Spleen (tissue), 11 donors: ENCODE results near the gene SDC3. TPM values are rescaled to one million over a fixed set of nuclear protein-coding genes. Genes with fewer than 3 reads are reported as not detected.

Source experiments
- DNase-seq: peaks from one replicate; pipeline ENCODE4 v3.0.0-alpha.2; 2020
- H3K27ac ChIP-seq, 8 donors: fragments of 200-600 bp; sonication (generic) in 7 of 8; 1 replicate in 4 of 8; 2 replicates in 4 of 8; pipeline versions ENCODE4 v1.5.0 to v1.8.0; 2016 to 2021; ENCODE audit warnings: inconsistent platforms in 4 of 8, mild to moderate bottlenecking in 4 of 8, moderate library complexity in 1 of 8
- H3K27me3 ChIP-seq, 7 donors: fragments of 200-600 bp; sonication (generic) in 6 of 7; replicated peaks in 1 of 7; 1 replicate in 4 of 7; 2 replicates in 3 of 7; pipeline versions ENCODE4 v1.5.0 to v1.8.0; 2016 to 2021; ENCODE audit warnings: inconsistent platforms in 3 of 7, mild to moderate bottlenecking in 1 of 7
- H3K36me3 ChIP-seq, 6 donors: fragments of 200-600 bp; sonication (generic) in 5 of 6; 1 replicate in 4 of 6; 2 replicates in 2 of 6; pipeline versions ENCODE4 v1.5.0 to v1.8.0; 2016 to 2021; ENCODE audit warnings: inconsistent platforms in 2 of 6
- H3K4me1 ChIP-seq, 6 donors: fragments of 200-600 bp; sonication (generic) in 5 of 6; 1 replicate in 3 of 6; 2 replicates in 3 of 6; pipeline versions ENCODE4 v1.5.0 to v1.8.0; 2016 to 2021; ENCODE audit warnings: inconsistent platforms in 3 of 6
- H3K4me3 ChIP-seq, 8 donors: fragments of 200-600 bp; sonication (generic) in 7 of 8; 1 replicate in 4 of 8; 2 replicates in 4 of 8; pipeline versions ENCODE4 v1.5.0 to v1.8.0; 2016 to 2021; ENCODE audit warnings: inconsistent platforms in 4 of 8, mild to moderate bottlenecking in 4 of 8, moderate library complexity in 2 of 8
- H3K9me3 ChIP-seq, 8 donors: fragments of 200-600 bp; sonication (generic) in 7 of 8; 1 replicate in 4 of 8; 2 replicates in 4 of 8; pipeline versions ENCODE4 v1.5.0 to v1.8.0; 2016 to 2021; ENCODE audit warnings: inconsistent platforms in 4 of 8
- POLR2A ChIP-seq, 3 donors: fragments of 450-650 bp; IDR thresholded peaks; one replicate each; pipeline ENCODE4 v1.5.1; 2017; ENCODE audit warnings: antibody characterized with exemption in 3 of 3, mild to moderate bottlenecking in 1 of 3
- POLR2AphosphoS5 ChIP-seq, 3 donors: sonication (generic); formaldehyde crosslinking; IDR thresholded peaks; one replicate each; pipeline ENCODE4 v1.5.1; 2017; ENCODE audit warnings: antibody characterized with exemption in 3 of 3
- WGBS, 5 donors: extraction: QIAGEN DNeasy Blood & Tissue Kit in 3 of 5; methylation state at CpG; one replicate each; pipeline versions ENCODE4 v1.1.5 to v1.1.7; 2013 to 2018; 5-methylcytosine and 5-hydroxymethylcytosine counted together
- intact Hi-C: fragments of 100-400 bp; cut with DNase I; formaldehyde crosslinking; loops from one replicate; pipeline ENCODE4 v1.15.0; 2023; ENCODE audit warnings: low total_unique reads
- polyA plus RNA-seq, 3 donors: library from polyadenylated mRNA; stranded (reverse); fragments of 200-250 nt; gene quantifications; one replicate each; pipeline ENCODE4 v1.2.1, GENCODE V29; 2013
- total RNA-seq, 7 donors: library from RNA; depleted of rRNA in 3 of 7; stranded (reverse); fragments of >200 nt in 3 of 7; fragmentation: NEBNext Ultra II Directional in 4 of 7; extraction: Animal tissue kit (Norgen Biotek cat#: 25700) in 4 of 7; gene quantifications; one replicate each; pipeline versions ENCODE4 v1.1.0 to v1.2.1, GENCODE V29; 2016 to 2021
- TF ChIP-seq, protein P1 (sequence below), 11 experiments: fragments of 200-600 bp in 7 of 11; fragments of 450-650 bp in 4 of 11; sonication (generic) in 4 of 11; IDR thresholded peaks in 8 of 11; conservative IDR thresholded peaks in 3 of 11; 1 replicate in 7 of 11; 2 replicates in 4 of 11; pipeline versions ENCODE4 v1.4.0 to v1.8.0; 2016 to 2021; ENCODE audit warnings: antibody characterized with exemption in 11 of 11, inconsistent platforms in 4 of 11, mild to moderate bottlenecking in 1 of 11
- donor health status: healthy with polysubstance abuse.
- donor health status: DM: no; HTN: no; CAD: no; lungs with moderate emphysema.
- donor health status: DM: no; HTN: no; CAD: no.
- donor health status: Bipolar disorder and iron deficiency.
- donor health status: healthy.
- donor health status: DM: no; HTN: no; CAD: no.
- donor health status: DM: yes; HTN: yes; CAD: no.

Gene SDC3
- total and polyA plus RNA-seq, 10 donors = 8.0 to 347 (median 159) TPM

DNA sequence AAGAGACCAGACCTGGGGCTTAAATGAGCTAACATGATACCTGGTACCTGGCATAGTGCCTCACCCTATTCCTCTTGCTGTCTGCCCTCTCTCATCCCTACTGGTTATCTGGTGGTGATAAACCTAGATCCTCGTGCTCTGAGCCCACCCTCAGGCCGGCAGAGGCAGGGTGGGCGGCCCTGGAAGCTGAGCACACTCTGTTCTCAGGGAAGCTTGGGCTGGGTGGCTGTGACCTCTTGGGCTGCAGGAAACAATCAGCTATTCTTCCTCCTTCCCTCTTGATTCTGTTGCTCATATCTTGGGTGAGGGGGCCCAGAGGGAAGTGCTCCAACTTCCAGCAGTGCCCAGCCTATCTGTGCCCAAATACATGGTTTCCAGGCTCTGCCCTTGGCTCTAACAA is 42.0 kb downstream of the SDC3 start:
- no peak for TF ChIP-seq POLR2AphosphoS5 (IDR thresholded peaks at IDR 0.05)
- TF ChIP-seq, protein P1, sequence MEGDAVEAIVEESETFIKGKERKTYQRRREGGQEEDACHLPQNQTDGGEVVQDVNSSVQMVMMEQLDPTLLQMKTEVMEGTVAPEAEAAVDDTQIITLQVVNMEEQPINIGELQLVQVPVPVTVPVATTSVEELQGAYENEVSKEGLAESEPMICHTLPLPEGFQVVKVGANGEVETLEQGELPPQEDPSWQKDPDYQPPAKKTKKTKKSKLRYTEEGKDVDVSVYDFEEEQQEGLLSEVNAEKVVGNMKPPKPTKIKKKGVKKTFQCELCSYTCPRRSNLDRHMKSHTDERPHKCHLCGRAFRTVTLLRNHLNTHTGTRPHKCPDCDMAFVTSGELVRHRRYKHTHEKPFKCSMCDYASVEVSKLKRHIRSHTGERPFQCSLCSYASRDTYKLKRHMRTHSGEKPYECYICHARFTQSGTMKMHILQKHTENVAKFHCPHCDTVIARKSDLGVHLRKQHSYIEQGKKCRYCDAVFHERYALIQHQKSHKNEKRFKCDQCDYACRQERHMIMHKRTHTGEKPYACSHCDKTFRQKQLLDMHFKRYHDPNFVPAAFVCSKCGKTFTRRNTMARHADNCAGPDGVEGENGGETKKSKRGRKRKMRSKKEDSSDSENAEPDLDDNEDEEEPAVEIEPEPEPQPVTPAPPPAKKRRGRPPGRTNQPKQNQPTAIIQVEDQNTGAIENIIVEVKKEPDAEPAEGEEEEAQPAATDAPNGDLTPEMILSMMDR (IDR thresholded peaks at IDR 0.05 in 8 of 11, conservative IDR thresholded peaks at IDR 0.05 in 3 of 11) = no peak
- no peak for TF ChIP-seq POLR2A (IDR thresholded peaks at IDR 0.05)
- Histone ChIP-seq H3K9me3 (peaks cover 0 to 4% (median 0%) of the 10 kb centered on the region in 8 donors), H3K4me3 (no peak overlapping the region), H3K4me1 (peaks cover 0 to 9% (median 3%) of the 10 kb centered on the region in 6 donors), H3K27me3 (peaks cover 0 to 52% (median 0%) of the 10 kb centered on the region in 7 donors), H3K27ac (no peak overlapping the region), H3K36me3 (peaks cover 0 to 18% (median 2%) of the 10 kb centered on the region in 6 donors)
- no peak for DNase-seq
- WGBS, 5 donors = 44 to 75% (median 51%) methylated on average over 2 to 3 of the region's 3 CpGs
- intact Hi-C loops = no loop called here

DNA sequence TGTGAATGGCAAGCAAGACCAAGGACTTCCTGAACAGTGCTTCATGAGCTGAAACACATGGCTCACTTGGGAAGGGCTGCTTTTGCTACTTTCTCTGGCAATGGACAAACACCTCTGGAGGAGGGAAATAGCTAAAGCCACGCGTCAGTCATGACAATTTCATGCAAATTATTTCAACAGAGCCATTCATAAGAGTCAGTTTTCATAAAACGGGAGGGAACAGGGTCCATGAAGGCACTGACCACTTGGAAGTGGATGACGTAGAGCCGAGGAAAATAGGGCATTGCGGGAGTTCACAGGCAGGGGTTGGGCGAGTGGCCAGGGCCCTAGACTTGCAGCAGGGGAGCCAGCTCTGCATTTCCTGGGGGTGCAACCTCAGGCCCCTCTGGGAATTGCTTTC is 43.9 kb downstream of the SDC3 start:
- peaks cover 0 to 9% (median 3%) of the 10 kb centered on the region in 6 donors for H3K4me1 ChIP-seq
- 65 to 83% (median 72%) methylated on average over 7 of the region's 7 CpGs for WGBS, 5 donors
- no peaks in the 10 kb centered on the region for H3K9me3 ChIP-seq
- peaks cover 0 to 1% (median 0%) of the 10 kb centered on the region in 6 donors for H3K36me3 ChIP-seq
- peaks cover 0 to 43% (median 0%) of the 10 kb centered on the region in 7 donors for H3K27me3 ChIP-seq
- intact Hi-C loops = no loop called here
- no peak for DNase-seq
- TF ChIP-seq POLR2AphosphoS5 (IDR thresholded peaks at IDR 0.05) (no peak), POLR2A (IDR thresholded peaks at IDR 0.05) (no peak)
- TF ChIP-seq, protein P1 (IDR thresholded peaks at IDR 0.05 in 8 of 11, conservative IDR thresholded peaks at IDR 0.05 in 3 of 11) = no peak
- H3K27ac ChIP-seq = no peak overlapping the region
- no peak overlapping the region for H3K4me3 ChIP-seq

DNA sequence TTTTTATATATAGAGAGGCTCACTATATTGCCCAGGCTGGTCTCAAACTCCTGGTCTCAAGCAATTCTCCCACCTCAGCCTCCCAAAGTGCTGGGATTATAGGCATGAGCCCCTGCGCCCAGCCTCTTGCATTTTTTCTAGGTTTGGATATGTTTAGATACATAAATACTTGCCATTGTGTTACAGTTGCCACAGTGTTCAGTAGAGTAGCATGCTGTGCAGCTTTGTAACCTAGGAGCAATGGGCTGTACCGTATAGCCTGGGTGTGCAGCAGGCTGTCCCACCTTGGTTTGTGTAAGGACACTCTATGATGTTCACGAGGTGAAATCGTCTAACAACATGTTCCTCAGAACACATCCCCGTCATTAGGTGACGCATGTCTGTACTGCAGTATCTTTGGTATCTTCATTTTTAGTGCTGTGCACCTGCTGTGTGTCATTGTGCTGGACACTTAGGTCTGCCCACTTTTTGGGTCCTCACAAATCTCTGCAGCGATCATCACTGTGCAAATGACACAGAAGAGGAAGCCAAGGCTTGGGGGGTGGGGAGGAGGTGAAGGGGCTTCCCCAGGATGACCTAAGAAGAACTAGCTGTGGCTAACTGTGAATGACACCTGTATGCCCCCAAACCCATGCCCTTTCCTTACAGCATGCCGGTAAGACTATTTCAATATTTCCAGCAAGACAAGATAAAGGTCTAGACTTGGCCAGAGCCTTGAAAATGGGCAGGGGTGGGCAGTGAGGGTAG is 44.5 kb downstream of the SDC3 start:
- TF ChIP-seq POLR2AphosphoS5 (IDR thresholded peaks at IDR 0.05) (no peak), POLR2A (IDR thresholded peaks at IDR 0.05) (no peak)
- TF ChIP-seq, protein P1 (IDR thresholded peaks at IDR 0.05 in 8 of 11, conservative IDR thresholded peaks at IDR 0.05 in 3 of 11) = no peak
- no peak for DNase-seq
- Histone ChIP-seq H3K4me3 (no peak overlapping the region), H3K4me1 (peaks cover 0 to 6% (median 2%) of the 10 kb centered on the region in 6 donors), H3K27ac (no peak overlapping the region), H3K9me3 (no peaks in the 10 kb centered on the region), H3K27me3 (peaks cover 0 to 41% (median 0%) of the 10 kb centered on the region in 7 donors), H3K36me3 (no peaks in the 10 kb centered on the region)
- intact Hi-C loops = no loop called here
- WGBS, 5 donors = 78 to 94% (median 82%) methylated on average over 8 of the region's 8 CpGs

DNA sequence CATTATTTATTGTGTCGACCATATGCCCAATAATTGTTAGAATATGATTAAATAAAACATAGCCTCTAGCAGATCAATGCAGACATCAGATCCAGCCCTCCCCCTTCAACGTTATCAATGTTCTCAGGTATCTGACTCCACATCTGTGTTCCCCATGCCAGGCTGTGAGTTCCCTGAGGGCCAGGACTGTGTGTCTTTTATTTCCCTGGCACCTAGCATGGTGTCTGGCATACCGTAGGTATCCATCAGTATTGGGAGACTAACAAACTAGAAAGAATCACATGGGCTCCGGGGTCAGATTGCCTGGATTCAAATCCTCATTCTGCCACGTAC is 48.3 kb downstream of the SDC3 start:
- Histone ChIP-seq H3K27ac (no peak overlapping the region), H3K36me3 (no peaks in the 10 kb centered on the region), H3K27me3 (peaks cover 0 to 15% (median 0%) of the 10 kb centered on the region in 7 donors), H3K4me3 (no peak overlapping the region), H3K4me1 (peaks cover 0 to 12% (median 0%) of the 10 kb centered on the region in 6 donors), H3K9me3 (no peaks in the 10 kb centered on the region)
- WGBS, 5 donors = 83 to 91% (median 88%) methylated on average over 5 of the region's 5 CpGs
- DNase-seq = no peak
- no peak for TF ChIP-seq POLR2A (IDR thresholded peaks at IDR 0.05)
- no peak for TF ChIP-seq POLR2AphosphoS5 (IDR thresholded peaks at IDR 0.05)
- TF ChIP-seq, protein P1 (IDR thresholded peaks at IDR 0.05 in 8 of 11, conservative IDR thresholded peaks at IDR 0.05 in 3 of 11) = no peak
- intact Hi-C loops = no loop called here
